ENCODE measurements around the gene GDF10. TPM values are rescaled to one million over a fixed set of nuclear protein-coding genes. Genes with fewer than 3 reads are reported as not detected.

The GDF10 gene
- total RNA-seq, 1 experiment from 2014 or later: not detected

GRCh38 chr10:47322300-47323061 lies 22.5 kb downstream of the GDF10 start, which contains the start of gene GDF2:
Gene GDF2 (plus strand): TSS chr10:47322454. CDS start chr10:47322669, 215 bp downstream.
- H3K27me3 ChIP-seq (ENCODE audit: low read length): no peaks in the 10 kb centered on the region; the same call in 1 of the 2 replicates
- no peak within 1 kb of the TSS for H3K27ac ChIP-seq (ENCODE audit: low read length)
- H3K9ac ChIP-seq (ENCODE audit: low read length): no peak within 1 kb of the TSS
- no peak for ATAC-seq
- H3K79me2 ChIP-seq (ENCODE audit: low read length): no peaks in the 10 kb centered on the region
- H4K20me1 ChIP-seq (ENCODE audit: low read length): no peaks in the 10 kb centered on the region
- no peak within 1 kb of the TSS for H2AFZ ChIP-seq (ENCODE audit: low read length)
- peaks cover 9% of the 10 kb centered on the region; the same call in 1 of the 2 replicates for H3K4me1 ChIP-seq (ENCODE audit: insufficient read depth, low read length)
- no TSS peak for BruUV-seq (replicated peaks)
- H3F3A ChIP-seq (ENCODE audit: low read length, unreplicated experiment): no peaks in the 10 kb centered on the region
- H3K36me3 ChIP-seq (ENCODE audit: low read depth, low read length): no peaks in the 10 kb centered on the region
- TF ChIP-seq CTCF (conservative IDR thresholded peaks at IDR 0.05; ENCODE audit: low read depth, low read length) (no peak), EZH2 (IDR thresholded peaks at IDR 0.05; ENCODE audit: low read length, unreplicated experiment) (no peak), EZH2phosphoT487 (IDR thresholded peaks at IDR 0.05; ENCODE audit: borderline replicate concordance, low read length) (no peak)
- H3K4me2 ChIP-seq (ENCODE audit: low read length): no peak within 1 kb of the TSS
- ChIA-PET POLR2A (ENCODE audit: unreplicated experiment) (no interaction called here), CTCF (no interaction called here)
- no peak within 1 kb of the TSS for H3K4me3 ChIP-seq (ENCODE audit: low read length)
- DNase-seq: no peak
- no peaks in the 10 kb centered on the region for H3K9me2 ChIP-seq (replicated peaks; ENCODE audit: low read length)
- intact Hi-C loops (cut with micrococcal nuclease): no loop called here
- H3K9me3 ChIP-seq (ENCODE audit: low read length): no peaks in the 10 kb centered on the region

GRCh38 chr10:47323087-47323486 lies 23.1 kb downstream of the GDF10 start:
- no TSS peak for BruUV-seq (replicated peaks)
- Histone ChIP-seq H3F3A (ENCODE audit: low read length, unreplicated experiment) (no peaks in the 10 kb centered on the region), H3K27me3 (ENCODE audit: low read length) (no peaks in the 10 kb centered on the region; the same call in 1 of the 2 replicates), H3K4me2 (ENCODE audit: low read length) (no peak overlapping the region), H3K79me2 (ENCODE audit: low read length) (no peaks in the 10 kb centered on the region), H3K9me2 (replicated peaks; ENCODE audit: low read length) (no peaks in the 10 kb centered on the region), H3K9me3 (ENCODE audit: low read length) (no peaks in the 10 kb centered on the region), H3K4me1 (ENCODE audit: insufficient read depth, low read length) (peaks cover 9% of the 10 kb centered on the region; the same call in 1 of the 2 replicates), H3K9ac (ENCODE audit: low read length) (no peak overlapping the region), H3K36me3 (ENCODE audit: low read depth, low read length) (no peaks in the 10 kb centered on the region), H4K20me1 (ENCODE audit: low read length) (no peaks in the 10 kb centered on the region), H3K27ac (ENCODE audit: low read length) (no peak overlapping the region), H3K4me3 (ENCODE audit: low read length) (no peak overlapping the region), H2AFZ (ENCODE audit: low read length) (no peak overlapping the region)
- DNase-seq (no peak), ATAC-seq (no peak)
- no peak for TF ChIP-seq EZH2 (IDR thresholded peaks at IDR 0.05; ENCODE audit: low read length, unreplicated experiment)
- TF ChIP-seq EZH2phosphoT487 (IDR thresholded peaks at IDR 0.05; ENCODE audit: borderline replicate concordance, low read length): no peak
- no peak for TF ChIP-seq CTCF (conservative IDR thresholded peaks at IDR 0.05; ENCODE audit: low read depth, low read length)
- ChIA-PET CTCF (no interaction called here), POLR2A (ENCODE audit: unreplicated experiment) (no interaction called here)
- intact Hi-C loops (cut with micrococcal nuclease): no loop called here

GRCh38 chr10:47323636-47324296 lies 23.8 kb downstream of the GDF10 start:
- no peak overlapping the region for H3K4me2 ChIP-seq (ENCODE audit: low read length)
- ATAC-seq (no peak), DNase-seq (no peak)
- H3K79me2 ChIP-seq (ENCODE audit: low read length): no peaks in the 10 kb centered on the region
- no peaks in the 10 kb centered on the region for H4K20me1 ChIP-seq (ENCODE audit: low read length)
- intact Hi-C loops (cut with micrococcal nuclease): no loop called here
- no peaks in the 10 kb centered on the region for H3K36me3 ChIP-seq (ENCODE audit: low read depth, low read length)
- no peaks in the 10 kb centered on the region; the same call in 1 of the 2 replicates for H3K27me3 ChIP-seq (ENCODE audit: low read length)
- no peaks in the 10 kb centered on the region for H3K9me2 ChIP-seq (replicated peaks; ENCODE audit: low read length)
- H2AFZ ChIP-seq (ENCODE audit: low read length): no peak overlapping the region
- H3K9me3 ChIP-seq (ENCODE audit: low read length): no peaks in the 10 kb centered on the region
- no peak overlapping the region for H3K4me3 ChIP-seq (ENCODE audit: low read length)
- BruUV-seq (replicated peaks): no TSS peak
- ChIA-PET CTCF (no interaction called here), POLR2A (ENCODE audit: unreplicated experiment) (no interaction called here)
- peaks cover 9% of the 10 kb centered on the region; the same call in 1 of the 2 replicates for H3K4me1 ChIP-seq (ENCODE audit: insufficient read depth, low read length)
- TF ChIP-seq EZH2phosphoT487 (IDR thresholded peaks at IDR 0.05; ENCODE audit: borderline replicate concordance, low read length) (no peak), EZH2 (IDR thresholded peaks at IDR 0.05; ENCODE audit: low read length, unreplicated experiment) (no peak)
- no peaks in the 10 kb centered on the region for H3F3A ChIP-seq (ENCODE audit: low read length, unreplicated experiment)
- H3K9ac ChIP-seq (ENCODE audit: low read length): no peak overlapping the region
- no peak overlapping the region for H3K27ac ChIP-seq (ENCODE audit: low read length)
